ENCODE results near the gene EID1.
"Not testable (repeated sequence)": the region's sequence is repeated elsewhere in the genome, so short reads cannot be mapped to it uniquely, and the experiment has no call there.

EID1 gene

GRCh38 chr15:48869966-48870365 is 8.0 kb upstream of the EID1 start:
- no peak for DNase-seq

GRCh38 chr15:48871542-48871941 is 6.4 kb upstream of the EID1 start:
- DNase-seq: no peak

- DNase-seq: no peak
These were observed 5.3 kb upstream of the EID1 start for GRCh38 chr15:48872632-48873031.

- no peak for DNase-seq
These were observed 2.5 kb upstream of the EID1 start for GRCh38 chr15:48875241-48875960.

- DNase-seq: no peak
These were observed 1.9 kb upstream of the EID1 start for GRCh38 chr15:48876057-48876456.

- DNase-seq: no peak
These were observed 2.2 kb downstream of the EID1 start for GRCh38 chr15:48880070-48880634.

- DNase-seq: no peak
These were observed 5.8 kb downstream of the EID1 start for GRCh38 chr15:48883699-48884098.

- DNase-seq: no peak
These were observed 9.2 kb downstream of the EID1 start for GRCh38 chr15:48887144-48887543.

GRCh38 chr15:48888191-48888590 is 10.3 kb downstream of the EID1 start:
- no peak for DNase-seq

GRCh38 chr15:48888836-48889235 is 10.9 kb downstream of the EID1 start:
- no peak for DNase-seq

GRCh38 chr15:48889925-48890324 is 12.0 kb downstream of the EID1 start:
- DNase-seq: no peak

GRCh38 chr15:48890375-48890972 is 12.5 kb downstream of the EID1 start:
- no peak for DNase-seq

GRCh38 chr15:48891232-48891765 is 13.4 kb downstream of the EID1 start:
- no peak for DNase-seq

- no peak for DNase-seq
These were observed 15.4 kb downstream of the EID1 start for GRCh38 chr15:48893311-48893710.

- peak in 1 of 2 donors; percentile 60 for DNase-seq
These were observed 19.2 kb downstream of the EID1 start for GRCh38 chr15:48896869-48897814.

GRCh38 chr15:48898032-48898431 is 20.1 kb downstream of the EID1 start:
- no peak for DNase-seq

- no peak for DNase-seq
These were observed 20.5 kb downstream of the EID1 start for GRCh38 chr15:48898446-48898845.

GRCh38 chr15:48899793-48900192 is 21.9 kb downstream of the EID1 start:
- DNase-seq: no peak

- DNase-seq: no peak
These were observed 26.8 kb downstream of the EID1 start for GRCh38 chr15:48904758-48905157.

GRCh38 chr15:48905216-48905615 is 27.3 kb downstream of the EID1 start:
- DNase-seq: no peak

GRCh38 chr15:48905847-48906246 is 27.9 kb downstream of the EID1 start:
- no peak for DNase-seq

GRCh38 chr15:48909313-48909712 is 31.4 kb downstream of the EID1 start:
- DNase-seq: not testable (repeated sequence)

GRCh38 chr15:48910554-48910953 is 32.6 kb downstream of the EID1 start:
- DNase-seq: not testable (repeated sequence)

All from hippocampal formation (tissue), 2 donors.